Measurements from ENCODE around the gene PAN3.

DNA sequence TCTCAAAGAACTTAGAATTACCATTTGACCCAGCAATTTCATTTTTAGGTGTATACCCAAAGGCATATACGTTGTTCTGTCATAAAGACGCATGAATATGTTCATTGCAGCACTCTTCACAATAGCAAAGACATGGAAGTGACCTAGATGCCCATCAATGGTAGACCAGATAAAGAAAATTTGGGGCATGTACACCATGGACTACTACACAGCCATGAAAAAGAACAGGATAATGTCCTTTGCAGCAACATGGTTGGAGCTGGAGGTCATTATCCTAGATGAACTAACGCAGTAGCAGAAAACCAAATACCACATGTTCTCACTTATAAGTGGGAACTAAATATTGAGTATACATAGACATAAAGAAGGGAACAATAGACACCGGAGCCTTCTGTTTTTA is 20.7 kb downstream of the PAN3 start:
- TF ChIP-seq, protein P1, sequence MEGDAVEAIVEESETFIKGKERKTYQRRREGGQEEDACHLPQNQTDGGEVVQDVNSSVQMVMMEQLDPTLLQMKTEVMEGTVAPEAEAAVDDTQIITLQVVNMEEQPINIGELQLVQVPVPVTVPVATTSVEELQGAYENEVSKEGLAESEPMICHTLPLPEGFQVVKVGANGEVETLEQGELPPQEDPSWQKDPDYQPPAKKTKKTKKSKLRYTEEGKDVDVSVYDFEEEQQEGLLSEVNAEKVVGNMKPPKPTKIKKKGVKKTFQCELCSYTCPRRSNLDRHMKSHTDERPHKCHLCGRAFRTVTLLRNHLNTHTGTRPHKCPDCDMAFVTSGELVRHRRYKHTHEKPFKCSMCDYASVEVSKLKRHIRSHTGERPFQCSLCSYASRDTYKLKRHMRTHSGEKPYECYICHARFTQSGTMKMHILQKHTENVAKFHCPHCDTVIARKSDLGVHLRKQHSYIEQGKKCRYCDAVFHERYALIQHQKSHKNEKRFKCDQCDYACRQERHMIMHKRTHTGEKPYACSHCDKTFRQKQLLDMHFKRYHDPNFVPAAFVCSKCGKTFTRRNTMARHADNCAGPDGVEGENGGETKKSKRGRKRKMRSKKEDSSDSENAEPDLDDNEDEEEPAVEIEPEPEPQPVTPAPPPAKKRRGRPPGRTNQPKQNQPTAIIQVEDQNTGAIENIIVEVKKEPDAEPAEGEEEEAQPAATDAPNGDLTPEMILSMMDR (IDR thresholded peaks at IDR 0.05): no peak
- TF ChIP-seq POLR2AphosphoS5 (IDR thresholded peaks at IDR 0.05): no peak
